ENCODE results near the gene ADAM8.

Gene ADAM8

GRCh38 chr10:133231244-133231945 is 45.3 kb downstream of the ADAM8 start:
- ChIA-PET CTCF (no interaction called here), POLR2A (ENCODE audit: low non-redundant PET) (no interaction called here)
- DNase-seq (ENCODE audit: low spot score) = no peak
- H3K27ac ChIP-seq = no peak overlapping the region
- TF ChIP-seq, protein P1, sequence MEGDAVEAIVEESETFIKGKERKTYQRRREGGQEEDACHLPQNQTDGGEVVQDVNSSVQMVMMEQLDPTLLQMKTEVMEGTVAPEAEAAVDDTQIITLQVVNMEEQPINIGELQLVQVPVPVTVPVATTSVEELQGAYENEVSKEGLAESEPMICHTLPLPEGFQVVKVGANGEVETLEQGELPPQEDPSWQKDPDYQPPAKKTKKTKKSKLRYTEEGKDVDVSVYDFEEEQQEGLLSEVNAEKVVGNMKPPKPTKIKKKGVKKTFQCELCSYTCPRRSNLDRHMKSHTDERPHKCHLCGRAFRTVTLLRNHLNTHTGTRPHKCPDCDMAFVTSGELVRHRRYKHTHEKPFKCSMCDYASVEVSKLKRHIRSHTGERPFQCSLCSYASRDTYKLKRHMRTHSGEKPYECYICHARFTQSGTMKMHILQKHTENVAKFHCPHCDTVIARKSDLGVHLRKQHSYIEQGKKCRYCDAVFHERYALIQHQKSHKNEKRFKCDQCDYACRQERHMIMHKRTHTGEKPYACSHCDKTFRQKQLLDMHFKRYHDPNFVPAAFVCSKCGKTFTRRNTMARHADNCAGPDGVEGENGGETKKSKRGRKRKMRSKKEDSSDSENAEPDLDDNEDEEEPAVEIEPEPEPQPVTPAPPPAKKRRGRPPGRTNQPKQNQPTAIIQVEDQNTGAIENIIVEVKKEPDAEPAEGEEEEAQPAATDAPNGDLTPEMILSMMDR (conservative IDR thresholded peaks at IDR 0.05; ENCODE audit: low read depth) = no peak

- no peak for DNase-seq (ENCODE audit: low spot score)
- ChIA-PET POLR2A (ENCODE audit: low non-redundant PET) (no interaction called here), CTCF (no interaction called here)
- H3K27ac ChIP-seq = no peak overlapping the region
- TF ChIP-seq, protein P1 (conservative IDR thresholded peaks at IDR 0.05; ENCODE audit: low read depth) = no peak
These were observed 46.1 kb downstream of the ADAM8 start for GRCh38 chr10:133230387-133231195.

DNA sequence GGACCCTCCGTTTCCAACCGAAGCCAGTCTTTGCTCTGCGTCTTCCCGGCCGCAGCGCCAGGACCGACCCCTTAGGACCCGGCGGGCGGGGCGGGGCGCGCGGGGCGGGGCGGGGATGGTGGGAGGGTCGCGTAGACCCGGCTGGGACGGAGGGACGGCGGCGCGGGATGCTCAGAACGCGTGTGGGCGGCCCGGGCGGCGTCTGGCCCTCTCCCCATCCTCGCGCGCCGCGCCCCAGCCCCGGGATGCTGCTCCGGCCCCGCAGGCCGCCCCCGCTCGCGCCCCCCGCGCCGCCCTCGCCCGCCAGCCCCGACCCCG is 46.7 kb downstream of the ADAM8 start, which contains the start of gene UTF1:
TSS of gene UTF1 (plus strand) at position 174 of the 318 bp plus-strand sequence. CDS start at position 246, 72 bp downstream.
- ChIA-PET CTCF (no interaction called here), POLR2A (ENCODE audit: low non-redundant PET) (no interaction called here)
- H3K27ac ChIP-seq = no peak within 1 kb of the TSS
- TF ChIP-seq, protein P1 (conservative IDR thresholded peaks at IDR 0.05; ENCODE audit: low read depth) = no peak
- no peak for DNase-seq (ENCODE audit: low spot score)

GRCh38 chr10:133229265-133230043 is 47.2 kb downstream of the ADAM8 start:
- POLR2A ChIA-PET (ENCODE audit: low non-redundant PET) = no interaction called here
- TF ChIP-seq, protein P1 (conservative IDR thresholded peaks at IDR 0.05; ENCODE audit: low read depth) = no peak
- CTCF ChIA-PET = no interaction called here
- H3K27ac ChIP-seq = no peak overlapping the region
- no peak for DNase-seq (ENCODE audit: low spot score)

DNA sequence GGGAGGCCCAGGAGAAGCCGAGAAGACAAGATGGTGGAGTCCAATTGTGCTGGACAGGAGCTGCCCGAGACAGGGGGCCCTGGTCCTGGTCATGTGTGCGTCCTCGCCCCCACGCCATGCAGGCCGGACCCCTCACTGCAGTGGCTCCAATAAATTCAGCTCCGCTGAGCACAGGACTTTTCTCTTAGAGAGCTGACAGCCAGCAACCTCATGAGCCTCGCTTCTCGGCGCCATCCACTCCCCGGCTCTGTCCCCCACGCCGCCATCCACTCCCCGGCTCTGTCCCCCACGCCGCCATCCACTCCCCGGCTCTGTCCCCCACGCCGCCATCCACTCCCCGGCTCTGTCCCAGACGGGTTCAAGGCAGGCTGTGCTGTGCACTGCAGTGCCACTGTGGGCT is 49.4 kb downstream of the ADAM8 start:
- no peak overlapping the region for H3K27ac ChIP-seq
- no peak for DNase-seq (ENCODE audit: low spot score)
- POLR2A ChIA-PET (ENCODE audit: low non-redundant PET) = no interaction called here
- CTCF ChIA-PET = interaction anchor here (0.5 to 4.5 kb wide), 6 partner anchors 13 to 286 kb away, joined by 4 to 29 read pairs (median 4); no protein-coding TSS in a partner anchor
- TF ChIP-seq, protein P1 (conservative IDR thresholded peaks at IDR 0.05; ENCODE audit: low read depth) = no peak

DNA sequence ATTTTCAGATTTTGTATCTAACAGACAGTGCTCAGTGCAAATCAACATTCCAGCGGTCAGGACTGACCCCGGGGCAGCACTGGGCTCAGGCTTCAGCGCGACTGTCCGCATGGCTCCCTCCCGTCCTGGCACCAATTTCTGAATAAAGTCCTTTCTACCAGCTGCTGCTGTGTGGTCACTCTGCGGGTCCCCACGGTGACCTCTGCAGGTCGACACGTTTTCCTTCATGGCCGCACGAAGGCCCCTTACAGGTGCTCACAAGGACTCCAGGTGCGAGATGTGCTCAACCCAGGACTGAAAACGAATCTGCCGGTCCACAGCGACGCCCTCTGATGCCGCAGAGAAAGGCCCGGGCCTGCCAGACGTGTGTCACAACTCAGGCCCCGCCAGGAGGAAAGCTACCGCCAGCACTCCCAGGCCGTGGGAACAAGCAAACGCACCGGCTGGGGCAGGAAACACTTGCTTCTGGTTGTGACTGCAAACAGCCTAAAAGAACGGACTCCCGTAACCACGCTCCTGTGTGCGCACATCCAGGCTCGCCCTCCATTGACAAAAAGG is 50.3 kb downstream of the ADAM8 start:
- no peak overlapping the region for H3K27ac ChIP-seq
- ChIA-PET CTCF (interaction anchor here (0.5 to 4.5 kb wide), 15 partner anchors 12 to 762 kb away, joined by 3 to 29 read pairs (median 4); no protein-coding TSS in a partner anchor), POLR2A (ENCODE audit: low non-redundant PET) (no interaction called here)
- TF ChIP-seq, protein P1 (conservative IDR thresholded peaks at IDR 0.05; ENCODE audit: low read depth) = no peak
- peak; percentile 54 for DNase-seq (ENCODE audit: low spot score)
